GM10266 (cell line): ENCODE measurements around the gene RUVBL2.

Experiments used
- DNase-seq: peaks from one replicate; pipeline ENCODE4 v3.0.0; 2012; ENCODE audit errors: extremely low spot score
- TF ChIP-seq, protein P1 (sequence below): IDR thresholded peaks from 2 replicates; pipeline ENCODE4 v1.5.1; 2012; ENCODE audit warnings: mild to moderate bottlenecking, low read depth; ENCODE audit not compliant: control insufficient read depth, insufficient read depth; ENCODE audit errors: missing control alignments

The RUVBL2 gene

DNA sequence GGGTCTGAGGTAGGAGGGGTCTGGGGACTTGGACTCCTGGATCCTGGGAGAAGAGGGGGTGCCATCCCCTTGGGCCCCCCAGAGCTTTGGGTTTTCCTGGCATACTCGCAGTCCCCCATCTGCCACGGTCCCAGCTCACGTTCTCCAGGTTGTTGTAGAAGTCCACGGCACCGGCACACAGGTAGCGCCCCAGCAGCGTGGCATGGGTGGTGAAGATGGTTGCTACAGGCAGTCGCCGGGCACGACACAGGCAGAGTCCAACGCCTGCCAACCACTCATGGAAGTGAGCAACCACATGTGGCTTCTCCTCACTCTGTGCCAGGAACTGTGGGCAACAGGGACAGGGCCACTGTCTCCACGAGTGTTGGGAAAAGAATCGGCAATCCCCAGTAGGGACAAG is 8.0 kb upstream of the RUVBL2 start:
- no peak for DNase-seq
- TF ChIP-seq, protein P1, sequence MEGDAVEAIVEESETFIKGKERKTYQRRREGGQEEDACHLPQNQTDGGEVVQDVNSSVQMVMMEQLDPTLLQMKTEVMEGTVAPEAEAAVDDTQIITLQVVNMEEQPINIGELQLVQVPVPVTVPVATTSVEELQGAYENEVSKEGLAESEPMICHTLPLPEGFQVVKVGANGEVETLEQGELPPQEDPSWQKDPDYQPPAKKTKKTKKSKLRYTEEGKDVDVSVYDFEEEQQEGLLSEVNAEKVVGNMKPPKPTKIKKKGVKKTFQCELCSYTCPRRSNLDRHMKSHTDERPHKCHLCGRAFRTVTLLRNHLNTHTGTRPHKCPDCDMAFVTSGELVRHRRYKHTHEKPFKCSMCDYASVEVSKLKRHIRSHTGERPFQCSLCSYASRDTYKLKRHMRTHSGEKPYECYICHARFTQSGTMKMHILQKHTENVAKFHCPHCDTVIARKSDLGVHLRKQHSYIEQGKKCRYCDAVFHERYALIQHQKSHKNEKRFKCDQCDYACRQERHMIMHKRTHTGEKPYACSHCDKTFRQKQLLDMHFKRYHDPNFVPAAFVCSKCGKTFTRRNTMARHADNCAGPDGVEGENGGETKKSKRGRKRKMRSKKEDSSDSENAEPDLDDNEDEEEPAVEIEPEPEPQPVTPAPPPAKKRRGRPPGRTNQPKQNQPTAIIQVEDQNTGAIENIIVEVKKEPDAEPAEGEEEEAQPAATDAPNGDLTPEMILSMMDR, result no peak

DNA sequence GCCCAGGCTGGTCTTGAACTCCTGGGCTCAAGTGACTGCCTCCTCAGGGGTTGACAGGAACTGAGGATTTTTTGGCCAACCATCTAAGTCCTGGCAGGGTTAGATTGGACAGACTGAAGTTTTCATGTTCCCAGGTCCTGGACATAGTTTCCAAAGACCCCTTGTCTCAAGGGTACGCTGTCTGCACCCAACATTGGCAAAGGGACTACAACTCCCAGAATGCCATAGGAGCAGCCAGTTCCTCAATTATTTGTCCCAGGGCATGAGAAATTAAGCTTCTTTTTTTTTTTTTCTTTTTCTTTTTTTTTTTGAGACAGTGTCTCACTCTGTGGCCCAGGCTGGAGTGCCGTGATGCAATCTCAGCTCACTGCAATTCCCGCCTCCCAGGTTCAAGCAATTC is 7.5 kb upstream of the RUVBL2 start:
- TF ChIP-seq, protein P1, result no peak
- no peak for DNase-seq

DNA sequence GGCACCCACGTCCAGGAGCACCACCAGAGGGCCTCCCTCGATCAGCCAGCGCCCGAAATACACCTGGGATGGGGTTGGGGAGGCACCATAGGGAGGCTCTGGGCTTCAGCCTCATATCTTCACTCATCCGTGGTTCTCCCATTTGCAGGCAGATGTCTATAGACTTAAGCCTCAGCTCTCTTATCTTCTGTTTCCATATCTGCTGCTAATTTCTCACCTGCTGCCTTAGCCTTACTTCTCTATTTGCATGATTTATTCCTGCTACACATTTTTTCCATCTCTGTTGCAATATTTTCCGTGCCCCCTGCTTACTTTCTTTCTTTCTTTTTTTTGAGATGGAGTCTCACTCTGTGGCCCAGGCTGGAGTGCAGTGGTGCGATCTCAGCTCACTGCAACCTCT is 6.4 kb upstream of the RUVBL2 start:
- DNase-seq, result no peak
- TF ChIP-seq, protein P1, result no peak

DNA sequence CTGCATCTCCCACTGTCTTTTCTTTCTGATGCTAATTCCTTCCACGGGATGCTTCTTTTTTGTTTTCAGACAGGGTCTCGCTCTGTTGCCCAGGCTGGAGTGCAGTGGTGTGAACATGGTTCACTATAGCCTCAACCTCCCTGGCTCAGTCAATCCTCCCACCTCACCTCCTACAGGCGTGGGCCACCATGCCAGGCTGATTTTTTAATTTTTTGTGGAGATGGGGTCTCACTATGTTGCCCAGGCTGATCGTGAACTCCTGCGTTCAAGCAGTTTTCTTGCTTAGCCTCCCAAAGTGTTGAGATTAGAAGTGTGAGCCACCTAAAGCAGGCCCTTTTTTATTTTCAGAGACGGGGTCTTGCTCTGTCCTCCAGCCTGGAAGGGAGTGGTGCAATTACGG is 5.4 kb upstream of the RUVBL2 start:
- TF ChIP-seq, protein P1, result no peak

DNA sequence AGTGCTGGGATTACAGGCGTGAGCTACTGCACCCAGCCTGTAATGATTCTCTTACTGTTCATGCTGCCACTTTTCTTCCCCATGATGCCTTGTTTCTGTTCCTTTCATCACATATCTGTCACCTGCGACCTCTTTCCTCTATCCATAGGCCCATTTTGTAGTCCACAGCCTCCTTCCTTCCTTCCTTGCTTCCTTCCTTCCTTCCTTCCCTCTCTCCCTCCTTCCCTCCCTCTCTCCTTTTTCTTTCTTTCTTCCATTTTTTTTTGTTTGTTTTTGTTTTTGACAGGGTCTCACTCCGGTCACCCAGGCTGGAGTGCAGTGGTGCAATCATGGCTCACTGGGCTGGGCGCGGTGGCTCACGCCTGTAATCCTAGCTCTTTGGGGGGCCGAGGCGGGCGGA is 4.8 kb upstream of the RUVBL2 start:
- DNase-seq, result no peak
- TF ChIP-seq, protein P1, result no peak

More for the DNA sequence above, 5.4 kb upstream of the RUVBL2 start:
- no peak for DNase-seq

DNA sequence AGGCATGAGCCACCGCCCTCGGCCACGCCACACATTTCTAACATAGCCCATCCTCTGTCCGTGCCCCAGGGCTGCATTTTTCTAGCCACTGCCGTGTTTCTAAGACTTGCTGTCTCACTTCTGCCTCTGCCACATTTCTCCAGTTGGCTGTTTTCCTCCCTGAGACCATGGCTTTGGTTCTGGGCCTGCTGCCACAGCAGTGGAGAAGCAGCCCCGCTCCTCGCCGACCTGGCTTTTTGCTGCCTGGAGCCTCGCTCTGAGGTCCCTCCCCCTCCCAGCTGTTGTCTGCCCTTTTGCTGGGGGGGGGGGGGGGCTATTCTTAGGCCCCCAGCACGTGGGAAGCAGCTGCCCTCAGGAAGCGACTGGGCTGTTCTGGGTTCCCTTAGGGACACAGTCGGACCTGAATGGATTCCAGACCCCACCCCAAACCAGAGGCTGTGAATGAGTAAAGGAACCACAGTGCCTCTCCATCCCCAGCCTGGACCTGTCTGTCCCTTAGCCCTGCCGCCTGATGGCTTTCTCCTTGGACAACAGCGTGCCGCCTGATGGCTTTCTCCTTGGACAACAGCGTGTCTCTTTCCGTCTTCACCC is 3.9 kb upstream of the RUVBL2 start:
- no peak for DNase-seq
- TF ChIP-seq, protein P1, result no peak

DNA sequence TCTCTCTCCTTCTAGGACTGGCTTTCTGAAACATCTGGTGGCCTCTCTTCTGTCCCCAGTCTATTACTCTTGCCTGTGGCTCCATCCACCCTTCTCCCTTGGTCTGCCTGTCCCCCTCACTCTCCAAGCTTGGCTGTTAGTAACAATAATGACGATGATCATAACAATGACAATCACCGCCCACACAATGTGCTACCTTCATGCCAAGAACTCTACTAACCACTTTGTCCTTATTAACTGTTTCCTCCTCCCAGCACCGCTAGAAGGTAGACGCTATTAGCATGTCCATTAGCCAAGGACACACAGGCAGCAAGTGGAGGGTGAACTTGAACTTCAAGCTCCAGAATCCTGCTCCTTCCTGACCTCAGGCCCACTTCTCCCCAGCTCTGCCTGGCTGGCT is 3.3 kb upstream of the RUVBL2 start:
- TF ChIP-seq, protein P1, result no peak
- DNase-seq, result no peak
